Measurements from ENCODE around the gene FOXP1. TPM values are rescaled to one million over a fixed set of nuclear protein-coding genes. Genes with fewer than 3 reads are reported as not detected.

FOXP1 gene
- total and polyA plus RNA-seq, 9 of the 15 experiments (the other 6 are each of a cell fraction or from before 2014, with no cell fraction given): 7.7 to 34.5 (median 13.7) TPM

- TF ChIP-seq ZNF551 (CRISPR knock-in tag; IDR thresholded peaks at IDR 0.05): no peak
- no peak for TF ChIP-seq ZNF318 (IDR thresholded peaks at IDR 0.05; ENCODE audit: borderline replicate concordance in 1 of 2, low read depth in 1 of 2)
- TF ChIP-seq SMC3 (conservative IDR thresholded peaks at IDR 0.05; ENCODE audit: insufficient read depth, low read depth, low read length): no peak
- no peak for TF ChIP-seq MAX (CRISPR knock-in tag; IDR thresholded peaks at IDR 0.05)
- TF ChIP-seq ZNF224 (CRISPR knock-in tag; IDR thresholded peaks at IDR 0.05): no peak
- TF ChIP-seq SUPT5H (IDR thresholded peaks at IDR 0.05): no peak
- TF ChIP-seq CEBPG (CRISPR knock-in tag; IDR thresholded peaks at IDR 0.05): no peak
- TF ChIP-seq CEBPG (tag; conservative IDR thresholded peaks at IDR 0.05 in 1 of 2, IDR thresholded peaks at IDR 0.05 in 1 of 2): no peak
- TF ChIP-seq ZNF518B (CRISPR knock-in tag; IDR thresholded peaks at IDR 0.05): no peak
- TF ChIP-seq ZSCAN32 (CRISPR knock-in tag; IDR thresholded peaks at IDR 0.05): no peak
- peak; percentile 38; the same call in 1 of the 2 replicates for TF ChIP-seq LCOR (CRISPR knock-in tag; IDR thresholded peaks at IDR 0.05)
- peak; percentile 97 for TF ChIP-seq TEAD1 (CRISPR knock-in tag; IDR thresholded peaks at IDR 0.05)
- TF ChIP-seq GTF2B (IDR thresholded peaks at IDR 0.05; ENCODE audit: extremely low read depth, insufficient read length): no peak
- peak; percentile 54 for TF ChIP-seq POLR2AphosphoS5 (IDR thresholded peaks at IDR 0.05; ENCODE audit: control insufficient read depth, insufficient read depth, low read depth, low read length)
These were observed 375.1 kb downstream of the FOXP1 start (continued) for GRCh38 chr3:71208211-71209095.
